GM19328 (cell line): Measurements from ENCODE around the gene SHROOM3.
"Not testable (repeated sequence)": the region's sequence is repeated elsewhere in the genome, so short reads cannot be mapped to it uniquely, and the experiment has no call there.

ENCODE experiments used
- ATAC-seq: cut with Tn5 transposase; IDR thresholded peaks from one replicate; pipeline ENCODE4 v1.9.1; 2021; ENCODE audit warnings: mild to moderate bottlenecking, moderate library complexity; ENCODE audit not compliant: unreplicated experiment

Gene SHROOM3

GRCh38 chr4:76443376-76443775 lies 8.3 kb downstream of the SHROOM3 start:
- ATAC-seq: no peak

- no peak for ATAC-seq
Observed at GRCh38 chr4:76445911-76446310, 10.9 kb downstream of the SHROOM3 start.

- ATAC-seq: no peak
Observed at GRCh38 chr4:76447393-76447851, 12.4 kb downstream of the SHROOM3 start.

- ATAC-seq: no peak
Observed at GRCh38 chr4:76448211-76448610, 13.2 kb downstream of the SHROOM3 start.

- no peak for ATAC-seq
Observed at GRCh38 chr4:76449362-76449767, 14.3 kb downstream of the SHROOM3 start.

- ATAC-seq: no peak
Observed at GRCh38 chr4:76449833-76450232, 14.8 kb downstream of the SHROOM3 start.

- no peak for ATAC-seq
Observed at GRCh38 chr4:76453232-76453631, 18.2 kb downstream of the SHROOM3 start.

- ATAC-seq: not testable (repeated sequence)
Observed at GRCh38 chr4:76454073-76454472, 19.0 kb downstream of the SHROOM3 start.

- ATAC-seq: no peak
Observed at GRCh38 chr4:76457885-76458284, 22.9 kb downstream of the SHROOM3 start.

- ATAC-seq: no peak
Observed at GRCh38 chr4:76458297-76458696, 23.3 kb downstream of the SHROOM3 start.

GRCh38 chr4:76458825-76459224 lies 23.8 kb downstream of the SHROOM3 start:
- no peak for ATAC-seq

- no peak for ATAC-seq
Observed at GRCh38 chr4:76459291-76459723, 24.3 kb downstream of the SHROOM3 start.

GRCh38 chr4:76463568-76463967 lies 28.5 kb downstream of the SHROOM3 start:
- no peak for ATAC-seq

- no peak for ATAC-seq
Observed at GRCh38 chr4:76470064-76470463, 35.0 kb downstream of the SHROOM3 start.

GRCh38 chr4:76470532-76470931 lies 35.5 kb downstream of the SHROOM3 start:
- no peak for ATAC-seq

GRCh38 chr4:76476571-76476970 lies 41.5 kb downstream of the SHROOM3 start:
- no peak for ATAC-seq

- no peak for ATAC-seq
Observed at GRCh38 chr4:76484654-76485053, 49.6 kb downstream of the SHROOM3 start.

- no peak for ATAC-seq
Observed at GRCh38 chr4:76485450-76485849, 50.4 kb downstream of the SHROOM3 start.

- ATAC-seq: no peak
Observed at GRCh38 chr4:76486588-76487276, 51.7 kb downstream of the SHROOM3 start.

GRCh38 chr4:76487621-76488020 lies 52.6 kb downstream of the SHROOM3 start:
- ATAC-seq: no peak

GRCh38 chr4:76488455-76488854 lies 53.4 kb downstream of the SHROOM3 start:
- ATAC-seq: no peak

GRCh38 chr4:76488888-76489685 lies 54.1 kb downstream of the SHROOM3 start:
- no peak for ATAC-seq
